ENCODE measurements around the gene MLLT1.

DNA sequence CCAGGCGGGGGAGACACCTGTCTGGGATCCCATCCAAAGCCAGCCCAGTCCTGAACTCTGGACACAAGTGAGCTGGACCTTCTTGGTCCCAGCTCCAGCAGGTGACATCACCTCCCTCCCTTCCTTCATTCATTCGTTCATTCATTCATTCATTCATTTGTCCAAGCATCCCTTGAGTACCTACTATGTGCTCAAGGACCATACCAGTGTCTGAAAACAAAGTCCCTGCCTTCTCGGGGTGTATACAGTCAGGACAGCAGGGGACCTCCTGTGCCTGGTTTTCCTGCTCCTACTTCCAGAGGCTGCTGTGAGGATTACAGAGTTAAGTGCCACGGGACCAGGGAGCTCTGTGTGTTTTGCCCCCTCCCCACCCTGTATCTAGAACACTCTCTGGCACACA lies 39.6 kb upstream of the MLLT1 start:
- TF ChIP-seq EZH2phosphoT487 (IDR thresholded peaks at IDR 0.05) = no peak
- TF ChIP-seq CTCF (IDR thresholded peaks at IDR 0.05) = no peak
- no peak for TF ChIP-seq EZH2 (IDR thresholded peaks at IDR 0.05)
